Fibroblast of lung (primary cell): Measurements from ENCODE around the gene CMTM6.

Source experiments
- CTCF ChIP-seq, 2 donors: IDR thresholded peaks in 1 of 2; conservative IDR thresholded peaks in 1 of 2; 1 replicate in 1 of 2; 2 replicates in 1 of 2; pipeline ENCODE4 v1.5.1; 2011 to 2012; ENCODE audit warnings: low read length in 2 of 2, control low read depth in 1 of 2, inconsistent platforms in 1 of 2, low read depth in 1 of 2, mild to moderate bottlenecking in 1 of 2
- EZH2 ChIP-seq: IDR thresholded peaks from 2 replicates; pipeline ENCODE4 v1.5.1; 2012; ENCODE audit warnings: low read length, control low read depth, mild to moderate bottlenecking; ENCODE audit errors: missing control alignments

DNA sequence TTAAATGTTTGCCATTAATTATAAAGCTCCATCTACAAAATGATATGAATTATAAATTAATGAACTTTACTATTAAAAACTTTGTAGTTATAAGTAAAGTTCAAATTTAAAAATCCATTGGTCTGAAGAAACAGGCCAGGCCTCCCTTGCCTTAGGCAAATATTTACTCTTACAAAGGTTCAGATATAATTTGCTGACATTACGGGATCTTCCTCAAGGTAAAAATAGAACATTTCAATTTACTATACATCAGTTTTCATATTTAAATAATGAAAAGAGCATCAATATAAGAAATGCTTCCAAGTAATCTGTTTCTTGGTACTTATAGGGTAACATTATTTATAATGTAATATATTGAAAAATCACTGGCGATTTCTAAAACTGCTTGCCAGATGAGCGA is 3.7 kb downstream of the CMTM6 start:
- TF ChIP-seq CTCF (conservative IDR thresholded peaks at IDR 0.05 in 1 of 2, IDR thresholded peaks at IDR 0.05 in 1 of 2; ENCODE audit: low read depth in 1 of 2, low read length in 2 of 2) (no peak), EZH2 (no peak)
